Occipital lobe (tissue), 2 donors: Measurements from ENCODE around the gene ADAMTS10. TPM values are rescaled to one million over a fixed set of nuclear protein-coding genes. Genes with fewer than 3 reads are reported as not detected.
"Not testable (repeated sequence)": the region's sequence is repeated elsewhere in the genome, so short reads cannot be mapped to it uniquely, and the experiment has no call there.

ENCODE experiments used
- DNase-seq: peaks from one replicate; lab custom pipeline; 2025; lab: John Stamatoyannopoulos, UW
- total RNA-seq: library from RNA; depleted of rRNA; stranded (reverse); fragments of >200 nt; gene quantifications from one replicate; pipeline ENCODE4 v1.2.3, GENCODE V29; 2014

Gene ADAMTS10
- total RNA-seq = 46.0 TPM

DNA sequence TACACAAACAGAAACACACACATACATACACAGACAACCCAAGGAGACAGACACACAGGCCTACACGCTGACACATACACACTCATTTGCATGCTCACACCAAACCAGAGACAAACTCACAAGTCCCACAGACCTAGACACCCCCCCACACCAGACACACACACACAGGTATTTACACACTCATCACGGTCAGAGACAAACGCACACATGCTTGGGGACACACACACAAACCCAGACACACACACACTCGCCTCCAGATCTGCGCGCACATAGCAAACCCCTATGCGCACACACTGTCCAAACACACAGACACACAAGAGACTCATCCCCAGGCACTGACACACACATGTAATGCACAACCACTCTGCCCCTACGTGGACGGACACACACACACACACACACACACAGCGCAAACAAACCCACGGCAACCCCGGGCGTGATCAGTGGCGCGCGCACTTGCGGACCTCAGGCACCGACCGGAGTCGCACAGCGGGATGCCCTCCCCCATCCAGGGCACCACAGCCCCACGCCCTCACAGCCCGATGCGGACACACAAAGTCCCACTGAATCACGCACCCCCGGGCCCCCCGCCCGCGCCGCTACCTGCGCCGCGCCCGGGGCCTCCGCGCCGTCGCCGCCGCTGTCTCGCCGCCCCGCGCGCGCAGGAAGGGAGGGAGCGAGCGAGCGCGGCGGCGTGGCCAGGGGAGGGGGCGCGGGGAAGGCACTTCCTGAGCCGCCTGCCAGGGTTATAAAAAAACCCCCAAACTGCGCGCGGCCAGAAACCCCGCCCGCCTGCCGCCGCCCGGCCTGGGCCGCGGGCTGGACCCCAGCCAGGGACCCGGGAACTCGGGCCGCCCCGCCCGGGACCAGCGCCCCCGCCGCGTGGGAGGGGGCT lies at the start of gene ADAMTS10:
ADAMTS10 (minus strand) TSS at position 675 of the 895 bp plus-strand sequence. CDS start 5,005 bp downstream, outside the sequence.
- DNase-seq = no peak

DNA sequence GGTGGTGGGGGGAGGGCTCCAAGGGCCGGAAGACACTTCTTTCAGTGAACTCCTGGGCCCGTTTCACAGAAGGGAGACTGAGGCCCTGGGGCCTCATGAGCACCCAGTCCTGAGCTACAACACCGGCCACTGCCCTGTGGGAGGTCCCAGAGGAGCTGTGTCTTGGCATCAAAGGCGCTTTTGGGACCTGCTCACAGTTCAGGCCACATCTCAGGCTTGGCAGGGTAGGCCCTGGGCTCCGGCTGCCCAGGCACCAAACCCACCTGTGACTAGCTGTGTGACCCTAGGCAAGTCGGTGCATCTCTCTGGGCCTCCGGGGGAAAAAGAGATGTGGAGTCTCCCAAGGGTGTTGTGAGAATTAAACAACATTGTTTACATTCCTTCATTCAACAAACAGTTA lies 49.4 kb upstream of the ADAMTS10 start:
- no peak for DNase-seq

DNA sequence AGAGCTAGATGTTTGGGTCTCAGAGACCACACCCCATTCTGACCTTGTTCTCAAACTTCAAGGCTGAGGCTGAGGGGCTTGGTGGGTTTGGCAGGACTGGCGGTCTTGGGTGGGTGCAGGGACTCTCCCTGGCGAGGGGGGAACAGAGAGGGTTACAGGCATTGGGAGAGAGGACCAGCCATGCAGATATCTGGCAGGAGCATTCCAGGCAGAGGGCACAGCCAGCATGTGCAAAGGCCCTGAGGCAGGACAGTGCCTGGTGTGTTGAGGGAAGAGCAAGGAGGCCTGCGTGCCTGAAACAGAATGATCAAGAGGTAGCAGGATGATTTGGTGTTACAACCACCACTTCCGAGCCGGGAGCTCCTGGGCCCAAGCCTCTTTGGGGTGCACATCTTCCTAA lies 47.4 kb upstream of the ADAMTS10 start:
- no peak for DNase-seq

DNA sequence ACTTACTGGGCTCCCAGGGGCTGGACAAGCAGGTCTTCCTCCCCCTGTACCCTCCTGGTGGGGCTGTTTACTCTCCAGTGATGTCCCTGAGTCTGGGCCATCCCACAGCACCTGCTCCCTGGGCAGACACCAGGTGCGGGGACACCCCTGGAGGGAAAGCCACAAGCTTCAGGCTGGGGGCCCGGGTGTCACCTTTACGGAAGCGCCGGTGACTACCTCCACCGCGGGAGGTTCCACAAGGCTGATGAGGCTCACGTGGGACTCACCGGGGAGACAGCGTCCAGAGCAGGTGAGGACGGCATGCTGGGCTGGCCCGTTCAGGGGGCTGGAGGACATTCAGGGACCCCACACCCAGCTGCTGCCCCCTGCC lies 44.8 kb upstream of the ADAMTS10 start:
- no peak for DNase-seq

DNA sequence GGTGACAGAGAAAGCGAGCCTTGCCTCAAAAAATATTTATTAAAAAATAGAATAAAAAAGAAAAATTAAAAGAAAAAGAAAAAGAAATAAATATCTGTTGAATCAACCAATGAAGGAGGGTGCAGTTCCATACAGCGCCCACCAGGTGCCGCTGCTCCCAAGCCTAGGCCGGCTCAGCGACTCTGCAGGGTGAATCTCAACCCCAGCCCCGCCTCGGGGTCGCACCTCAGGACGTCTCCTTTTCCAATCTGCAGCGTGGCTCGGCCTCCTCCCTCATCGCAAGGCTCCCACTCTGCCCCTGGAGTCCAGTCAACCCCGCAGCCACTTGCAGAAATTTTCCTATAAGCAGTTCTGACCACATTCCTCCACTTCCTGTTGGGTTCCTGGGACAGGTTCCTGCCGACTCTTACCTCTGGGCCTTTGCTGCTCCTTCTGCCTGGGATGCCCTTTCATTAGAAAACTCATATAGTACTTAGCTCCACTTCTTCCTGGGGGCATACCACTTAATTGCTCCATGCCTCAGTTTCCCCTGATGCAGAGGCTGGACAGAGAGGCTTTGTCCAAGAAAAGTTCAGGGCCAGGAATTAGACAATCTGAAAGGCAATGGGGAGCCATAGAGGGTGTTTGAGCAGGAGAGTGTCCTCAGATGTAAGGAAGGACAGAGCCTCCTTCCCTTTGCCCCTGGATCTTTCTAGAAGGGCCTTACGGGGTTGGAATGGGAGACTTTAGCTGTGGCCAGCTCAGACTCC lies 44.2 kb upstream of the ADAMTS10 start:
- DNase-seq = no peak

DNA sequence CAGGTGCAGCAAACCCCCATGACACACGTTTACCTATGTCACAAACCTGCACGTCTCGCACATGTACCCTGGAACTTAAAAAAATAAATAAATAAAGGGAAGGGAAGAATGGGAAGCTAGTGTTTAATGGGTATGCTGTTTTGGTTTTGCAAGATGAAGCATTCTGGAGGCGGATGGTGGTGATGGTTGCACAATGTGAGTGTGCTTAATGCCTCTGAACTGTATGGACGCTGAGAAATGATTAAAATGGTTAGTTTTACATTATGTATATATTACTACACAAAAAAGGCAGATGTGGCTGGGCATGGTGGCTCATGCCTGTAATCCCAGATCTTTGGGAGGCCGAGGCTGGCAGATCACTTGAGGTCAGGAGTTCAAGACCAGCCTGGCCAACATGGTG lies 37.7 kb upstream of the ADAMTS10 start:
- no peak for DNase-seq

DNA sequence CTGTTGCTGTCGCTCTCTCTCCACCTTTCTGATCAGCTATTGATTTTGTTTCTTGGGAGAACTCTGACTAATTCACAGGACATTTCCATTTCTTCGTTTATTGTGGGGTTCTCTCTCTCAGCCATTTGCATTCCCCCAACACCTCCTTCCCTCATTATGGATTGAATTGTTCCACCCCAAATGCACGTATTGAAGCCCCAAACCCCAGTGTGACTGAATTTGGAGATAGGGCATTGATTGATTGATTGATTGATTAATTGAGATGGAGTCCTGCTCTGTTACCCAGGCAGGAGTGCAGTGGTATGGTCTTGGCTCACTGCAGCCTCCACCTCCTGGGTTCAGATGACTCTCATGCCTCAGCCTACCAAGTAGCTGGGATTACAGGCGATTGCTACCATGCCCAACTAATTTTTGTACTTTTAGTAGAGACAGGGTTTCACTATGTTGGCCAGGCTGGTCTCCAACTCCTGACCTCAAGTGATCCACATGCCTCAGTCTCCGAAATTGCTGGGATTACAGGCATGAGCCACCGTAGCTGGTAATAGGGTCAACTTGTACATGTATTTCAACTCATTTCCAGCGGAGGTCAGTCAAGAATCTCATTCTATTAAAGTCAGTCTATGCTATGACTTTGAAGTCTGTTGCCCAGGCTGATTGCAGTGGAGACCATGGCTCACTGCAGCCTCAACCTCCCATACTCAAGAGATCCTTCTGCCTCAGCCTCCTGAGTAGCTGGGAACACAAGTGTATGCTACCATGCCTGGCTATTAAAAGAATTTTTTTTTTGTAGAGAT lies 33.5 kb upstream of the ADAMTS10 start:
- no peak for DNase-seq

DNA sequence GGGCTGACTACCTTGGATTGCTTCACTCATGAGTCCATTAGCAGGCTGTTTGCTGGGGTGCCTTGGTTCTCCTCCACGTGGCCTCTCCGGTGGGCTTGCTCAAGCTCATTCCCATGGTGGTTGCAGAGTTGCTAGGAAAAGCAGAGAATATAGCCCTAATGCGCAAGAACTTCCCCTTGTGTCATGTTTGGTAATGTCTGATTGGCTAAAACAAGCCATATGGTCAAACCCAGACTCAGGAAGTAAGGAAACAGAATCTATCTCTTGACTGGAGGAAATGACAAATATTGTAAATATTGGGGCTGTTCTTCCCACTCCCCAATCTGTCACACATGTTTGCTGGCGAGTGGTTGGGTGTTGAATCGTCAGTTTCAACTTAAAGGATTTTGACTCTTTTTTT lies 32.0 kb upstream of the ADAMTS10 start:
- no peak for DNase-seq

DNA sequence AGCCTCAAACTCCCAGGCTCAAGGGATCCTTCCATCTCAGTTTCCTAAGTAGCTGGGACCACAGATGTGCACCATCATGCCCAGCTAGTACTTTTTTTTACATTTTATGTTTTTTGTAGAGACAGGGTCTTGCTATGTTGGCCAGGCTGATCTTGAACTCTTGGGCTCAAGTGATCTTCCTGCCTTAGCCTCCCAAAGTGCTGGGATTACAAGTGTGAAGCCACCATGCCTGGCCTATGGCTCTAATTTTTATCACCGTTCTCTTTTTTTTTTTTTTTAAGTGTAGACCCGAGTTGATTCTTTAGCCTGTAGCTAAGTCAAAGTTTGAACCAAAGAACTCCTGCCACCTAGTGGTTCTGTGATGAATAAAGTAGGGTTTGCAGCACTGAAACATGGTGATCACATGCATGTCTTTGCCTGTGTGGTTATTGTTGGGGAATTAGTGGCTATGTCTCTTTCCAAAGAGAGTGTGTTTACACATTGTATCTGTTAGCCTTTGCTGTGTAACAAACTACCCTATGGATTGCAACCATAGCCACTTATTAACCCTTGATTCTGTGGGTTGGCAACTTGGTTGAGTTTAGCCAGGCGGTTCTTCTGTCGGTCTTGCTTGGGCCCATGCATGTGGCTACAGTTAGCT lies 31.5 kb upstream of the ADAMTS10 start:
- no peak for DNase-seq

DNA sequence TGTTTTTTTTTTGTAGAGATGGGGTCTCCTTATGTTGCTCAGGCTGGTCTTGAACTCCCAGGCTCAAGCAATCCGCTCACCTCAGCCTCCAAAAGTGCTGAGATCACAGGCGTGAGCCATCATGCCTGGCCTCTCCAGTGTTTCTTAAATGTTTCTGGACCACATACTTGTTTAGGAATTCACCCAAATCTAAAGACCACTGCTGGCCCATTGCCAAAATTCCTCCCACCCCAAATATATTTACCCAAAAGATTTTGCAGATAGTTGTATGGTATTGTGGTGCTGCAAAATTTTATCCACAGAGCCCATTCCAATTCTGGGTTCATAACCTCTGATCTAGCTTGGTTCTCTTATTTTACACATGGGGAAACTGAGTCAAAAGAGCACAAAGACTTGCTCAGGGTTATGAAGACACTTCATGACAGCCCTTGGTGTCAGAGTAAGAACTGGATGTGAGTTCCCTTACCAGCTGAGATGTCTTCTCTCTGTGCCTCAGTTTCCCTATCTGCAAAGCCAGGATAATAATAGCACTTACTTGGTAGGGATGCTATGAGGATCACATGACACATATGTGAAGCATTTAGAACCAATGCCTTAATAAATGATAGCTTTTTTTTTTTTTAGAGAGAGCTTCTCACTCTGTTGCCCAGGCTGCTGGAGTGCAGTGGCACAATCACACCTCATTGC lies 30.8 kb upstream of the ADAMTS10 start:
- DNase-seq = no peak

DNA sequence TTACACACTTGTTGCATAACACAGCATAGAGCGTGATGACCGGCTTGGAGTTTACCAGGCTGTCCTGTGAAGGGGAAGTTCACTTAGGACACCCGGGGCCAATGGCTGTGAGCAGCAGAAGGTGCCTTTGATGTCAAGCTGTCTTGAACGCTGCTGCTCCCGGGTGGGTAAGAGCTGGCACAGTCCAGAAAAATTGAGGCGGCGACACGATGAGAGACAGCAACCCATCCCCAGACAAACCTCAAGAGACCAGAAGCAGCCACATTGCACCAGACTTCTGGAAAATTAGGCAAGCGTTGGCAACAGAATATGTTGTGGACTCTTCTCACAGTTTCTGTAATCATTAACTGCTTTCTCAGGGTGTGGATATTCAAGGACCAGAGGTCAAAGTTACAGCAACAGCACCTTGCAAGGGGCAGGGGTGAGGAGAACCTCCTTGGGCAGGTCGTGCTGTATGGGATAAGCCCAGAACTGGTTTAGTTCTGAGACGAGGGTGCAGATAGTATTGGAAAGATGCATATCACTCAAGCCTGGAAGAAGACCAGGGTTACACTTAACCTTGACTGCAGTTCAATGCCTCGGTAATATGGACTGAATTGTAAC lies 30.0 kb upstream of the ADAMTS10 start:
- DNase-seq = no peak

DNA sequence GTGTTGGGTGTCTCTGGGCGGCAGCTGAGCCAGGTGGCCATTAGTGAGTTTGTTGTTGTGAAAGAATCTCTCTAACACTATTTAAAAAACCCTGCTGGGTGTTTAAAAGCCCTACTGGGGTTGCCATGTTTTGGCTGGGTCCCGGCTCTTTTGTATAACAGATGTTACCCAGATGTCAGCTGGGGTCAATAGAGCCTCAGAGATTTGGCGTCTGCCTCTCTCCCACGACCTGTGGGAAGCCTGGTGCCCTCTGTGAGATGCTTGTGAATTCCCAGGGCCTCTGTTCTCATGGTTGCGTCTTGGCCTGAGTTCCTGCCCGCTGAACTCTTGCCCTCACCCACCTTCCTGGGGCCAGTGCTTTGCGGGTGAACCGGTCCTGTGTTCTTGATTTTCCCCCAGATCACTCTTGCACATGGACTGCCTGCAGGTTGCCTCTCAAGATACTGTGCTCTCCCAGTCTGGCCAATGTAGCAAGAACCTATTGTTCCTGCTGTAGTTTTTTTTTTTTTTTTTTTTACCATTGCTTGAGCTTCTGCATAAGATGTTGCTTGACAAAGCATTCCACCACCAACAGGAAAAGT lies 29.4 kb upstream of the ADAMTS10 start:
- no peak for DNase-seq

DNA sequence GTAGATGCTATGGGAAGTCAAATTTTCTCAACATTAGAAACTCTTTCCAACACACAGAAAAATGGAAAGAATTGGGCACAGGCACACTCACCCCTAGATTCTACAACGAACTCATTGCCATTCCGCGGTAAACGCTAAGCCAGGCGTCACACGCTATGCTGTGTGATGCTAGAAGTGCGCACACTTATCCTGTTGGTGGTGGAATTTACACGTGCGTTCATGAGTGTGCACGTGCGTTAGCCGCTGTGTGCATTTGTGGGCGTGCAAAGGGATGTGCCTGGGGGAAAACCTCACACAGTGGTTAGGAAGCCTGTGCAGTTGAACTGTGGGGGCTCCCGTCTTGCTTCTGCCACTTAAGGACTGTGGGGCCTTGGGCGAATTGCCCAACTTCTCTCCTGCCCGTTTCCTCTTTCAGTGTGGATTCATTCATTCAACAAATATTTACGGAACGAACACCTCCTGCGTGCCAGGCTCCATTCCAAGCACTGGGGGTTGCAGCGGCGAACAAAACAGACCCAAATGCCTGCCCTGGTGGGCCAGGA lies 27.6 kb upstream of the ADAMTS10 start:
- no peak for DNase-seq

DNA sequence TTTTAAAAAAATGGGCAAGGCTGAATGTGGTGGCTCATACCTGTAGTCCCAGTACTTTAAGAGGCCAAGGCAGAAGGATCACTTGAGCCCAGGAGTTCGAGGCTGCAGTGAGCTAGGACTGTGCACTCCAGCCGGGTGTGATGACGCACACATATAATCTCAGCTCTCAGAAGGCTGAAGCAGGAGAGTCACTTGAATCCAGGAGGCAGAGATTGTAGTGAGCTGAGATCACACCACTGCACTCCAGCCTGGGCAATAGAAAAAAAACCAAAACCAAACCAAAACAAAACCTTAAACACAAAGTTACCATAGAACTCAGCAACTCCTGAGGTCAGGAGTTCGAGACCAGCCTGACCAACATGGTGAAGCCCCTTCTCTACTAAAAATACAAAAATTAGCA lies 26.6 kb upstream of the ADAMTS10 start:
- not testable (repeated sequence) for DNase-seq

DNA sequence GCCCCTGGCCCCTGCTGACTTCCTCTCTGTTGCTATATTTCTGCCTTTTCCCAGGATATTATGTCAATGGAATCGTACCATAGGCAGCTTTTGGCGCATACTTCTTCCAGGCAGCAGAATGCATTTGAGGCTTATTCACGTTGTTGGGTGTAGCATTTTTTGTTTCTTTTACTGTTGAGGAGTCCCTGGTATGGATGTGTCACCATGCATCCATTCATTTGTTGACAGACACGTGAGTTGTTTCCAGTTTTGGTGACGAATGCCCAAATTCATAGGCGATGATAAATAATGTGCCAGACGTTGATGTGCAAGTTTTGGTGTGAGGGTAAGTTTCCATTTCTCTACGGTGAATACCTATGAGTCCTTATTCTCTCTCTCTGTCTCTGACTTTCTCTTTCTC lies 24.9 kb upstream of the ADAMTS10 start:
- no peak for DNase-seq

DNA sequence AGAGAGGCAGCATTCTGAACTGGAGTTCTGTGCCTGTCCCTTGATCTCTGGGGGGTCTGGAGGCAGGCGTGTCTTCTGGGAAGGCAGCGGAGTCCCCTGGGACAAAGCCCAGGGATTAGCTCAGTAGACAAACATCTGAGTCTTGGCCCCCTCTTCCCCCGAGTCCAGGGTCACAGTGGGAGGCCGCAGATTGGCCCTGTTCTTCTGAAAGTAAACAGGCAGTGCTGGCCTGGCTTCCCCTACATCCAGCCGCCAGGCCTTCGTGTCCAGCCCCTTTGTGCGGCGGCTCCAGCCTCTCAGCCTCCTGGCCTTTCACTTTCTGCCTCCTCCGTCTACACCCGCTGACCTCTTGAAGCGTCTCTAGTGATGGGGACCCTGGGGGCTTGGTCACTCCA lies 20.9 kb upstream of the ADAMTS10 start:
- DNase-seq = no peak

DNA sequence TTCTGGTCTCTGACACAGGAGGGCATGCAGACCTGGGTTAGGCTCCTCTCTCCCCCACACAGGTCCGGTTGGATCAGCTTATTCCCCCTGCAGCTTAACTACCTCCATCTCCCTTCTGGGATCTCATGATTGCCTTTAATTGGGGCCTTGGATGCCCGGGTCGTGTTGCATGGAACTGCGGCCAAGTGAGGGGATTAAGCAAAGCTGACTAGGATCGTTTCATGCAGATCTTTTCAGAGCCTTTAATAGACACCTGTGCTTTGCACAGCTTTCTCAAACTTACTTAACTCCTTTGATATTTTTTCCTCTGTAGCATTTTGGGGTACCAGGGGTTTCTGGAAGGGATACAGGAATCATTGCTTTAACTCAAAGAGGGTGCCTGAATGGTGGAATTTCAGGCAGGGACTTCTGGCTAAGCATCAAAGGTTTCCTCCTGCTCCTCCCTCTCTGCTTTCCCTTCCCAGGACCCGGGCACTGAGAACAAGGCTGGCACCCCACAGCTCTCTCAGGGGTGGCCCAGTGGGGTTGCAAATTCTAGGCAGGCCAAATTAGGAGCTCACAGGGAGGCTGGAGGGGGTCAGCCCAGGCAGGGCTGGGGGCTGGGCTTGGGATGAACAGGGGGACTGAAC lies 20.4 kb upstream of the ADAMTS10 start:
- no peak for DNase-seq

DNA sequence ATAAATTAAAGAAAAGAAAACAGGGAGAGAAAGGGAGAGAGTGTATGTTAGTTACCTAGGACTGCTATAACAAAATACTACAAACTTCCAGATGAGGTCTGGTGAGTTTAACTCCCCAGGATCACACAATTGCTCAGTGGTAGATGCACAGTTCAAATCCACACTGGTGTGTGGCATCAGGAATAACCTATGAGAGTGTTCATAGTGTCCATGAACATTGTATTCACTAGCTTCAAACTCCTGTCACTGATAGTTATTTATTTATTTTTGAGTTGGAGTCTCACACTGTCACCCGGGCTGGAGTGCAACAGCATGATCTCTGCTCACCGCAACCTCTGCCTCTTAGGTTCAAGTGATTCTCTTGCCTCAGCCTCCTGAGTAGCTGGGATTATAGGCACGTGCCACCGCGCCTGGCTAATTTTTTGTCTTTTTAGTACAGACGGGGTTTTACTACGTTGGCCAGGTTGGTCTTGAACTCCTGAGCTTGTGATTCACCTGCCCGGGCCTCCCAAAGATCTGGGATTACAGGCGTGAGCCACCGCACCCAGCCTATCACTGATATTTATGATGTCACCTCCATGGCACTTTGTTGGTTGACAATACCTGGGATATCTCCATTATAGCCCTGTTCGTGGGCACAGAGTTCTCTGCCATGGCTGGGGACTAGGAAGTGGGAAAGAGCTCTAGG lies 19.6 kb upstream of the ADAMTS10 start, which contains the start of gene NFILZ:
NFILZ (plus strand) TSS at position 638 of the 688 bp plus-strand sequence. CDS start 46,133 bp downstream, outside the sequence.
- no peak for DNase-seq

DNA sequence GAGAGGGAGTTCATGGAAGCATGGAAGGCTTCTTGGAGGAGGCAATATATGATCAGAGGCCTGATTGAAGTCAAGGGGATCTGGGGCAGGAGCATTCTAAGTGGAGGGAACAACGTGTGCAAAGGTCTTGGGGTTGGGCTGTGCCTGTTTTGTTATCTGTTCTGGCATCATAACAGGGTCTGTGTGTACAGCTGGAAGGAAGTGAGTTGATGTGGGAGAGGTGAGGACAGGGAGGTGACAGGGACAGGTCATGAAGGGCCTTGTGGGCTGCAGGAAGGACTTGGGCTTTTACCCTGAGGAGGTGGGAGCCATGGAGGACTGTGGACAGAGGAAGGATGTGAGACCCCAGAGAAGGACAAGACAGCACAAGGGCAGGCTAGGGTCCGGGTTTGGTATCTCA lies 18.7 kb upstream of the ADAMTS10 start:
- DNase-seq = no peak
